Measurements from ENCODE around the gene SLC12A1.
A peak's percentile ranks its signal among the peaks of the same experiment; 100 is the strongest.

SLC12A1 gene

GRCh38 chr15:48242535-48242934 is 36.4 kb downstream of the SLC12A1 start:
- no peak for DNase-seq (ENCODE audit: low spot score)

- DNase-seq (ENCODE audit: low spot score), result no peak
These were observed 38.8 kb downstream of the SLC12A1 start for GRCh38 chr15:48244921-48245320.

- no peak for DNase-seq (ENCODE audit: low spot score)
These were observed 42.3 kb downstream of the SLC12A1 start for GRCh38 chr15:48248414-48248813.

- peak; percentile 55 for DNase-seq (ENCODE audit: low spot score)
These were observed 44.6 kb downstream of the SLC12A1 start for GRCh38 chr15:48250640-48251076.

GRCh38 chr15:48253172-48253571 is 47.1 kb downstream of the SLC12A1 start:
- no peak for DNase-seq (ENCODE audit: low spot score)

GRCh38 chr15:48265135-48265534 is 59.0 kb downstream of the SLC12A1 start:
- no peak for DNase-seq (ENCODE audit: low spot score)

- DNase-seq (ENCODE audit: low spot score), result no peak
These were observed 60.1 kb downstream of the SLC12A1 start for GRCh38 chr15:48266024-48266689.

GRCh38 chr15:48267766-48268165 is 61.7 kb downstream of the SLC12A1 start:
- no peak for DNase-seq (ENCODE audit: low spot score)

GRCh38 chr15:48273049-48273448 is 66.9 kb downstream of the SLC12A1 start:
- DNase-seq (ENCODE audit: low spot score), result no peak

- DNase-seq (ENCODE audit: low spot score), result no peak
These were observed 72.6 kb downstream of the SLC12A1 start for GRCh38 chr15:48278666-48279065.

- DNase-seq (ENCODE audit: low spot score), result no peak
These were observed 73.5 kb downstream of the SLC12A1 start for GRCh38 chr15:48279608-48280007.

- DNase-seq (ENCODE audit: low spot score), result no peak
These were observed 75.6 kb downstream of the SLC12A1 start for GRCh38 chr15:48281674-48282073.

- DNase-seq (ENCODE audit: low spot score), result no peak
These were observed 76.1 kb downstream of the SLC12A1 start for GRCh38 chr15:48282216-48282615.

- DNase-seq (ENCODE audit: low spot score), result no peak
These were observed 77.5 kb downstream of the SLC12A1 start for GRCh38 chr15:48283396-48284145.

GRCh38 chr15:48285329-48286214 is 79.5 kb downstream of the SLC12A1 start:
- DNase-seq (ENCODE audit: low spot score), result peak; percentile 74

- DNase-seq (ENCODE audit: low spot score), result no peak
These were observed 83.5 kb downstream of the SLC12A1 start for GRCh38 chr15:48289628-48290027.

- DNase-seq (ENCODE audit: low spot score), result no peak
These were observed 86.4 kb downstream of the SLC12A1 start for GRCh38 chr15:48292458-48292857.

GRCh38 chr15:48297668-48298067 is 91.6 kb downstream of the SLC12A1 start:
- DNase-seq (ENCODE audit: low spot score), result no peak

- DNase-seq (ENCODE audit: low spot score), result no peak
These were observed 92.8 kb downstream of the SLC12A1 start for GRCh38 chr15:48298914-48299313.

- no peak for DNase-seq (ENCODE audit: low spot score)
These were observed 93.9 kb downstream of the SLC12A1 start for GRCh38 chr15:48300038-48300437.

- no peak for DNase-seq (ENCODE audit: low spot score)
These were observed 98.3 kb downstream of the SLC12A1 start for GRCh38 chr15:48304398-48304797.

GRCh38 chr15:48306639-48307038 is 100.5 kb downstream of the SLC12A1 start:
- DNase-seq (ENCODE audit: low spot score), result no peak

GRCh38 chr15:48307586-48307985 is 101.5 kb downstream of the SLC12A1 start:
- DNase-seq (ENCODE audit: low spot score), result no peak

Measured in iPS-NIHi11 (cell line).